Activated naive CD4-positive, alpha-beta T cell treated with Interleukin-2 at 50 U/mL for 16 hours (primary cell): ENCODE data around the gene OSBPL5.

Experiments
- DNase-seq: peaks from one replicate; pipeline ENCODE4 v3.0.0-alpha.2; 2020

OSBPL5 gene

GRCh38 chr11:3133261-3134217, 31.6 kb downstream of the OSBPL5 start:
- no peak for DNase-seq

GRCh38 chr11:3132831-3133260, 32.3 kb downstream of the OSBPL5 start:
- DNase-seq = no peak

DNA sequence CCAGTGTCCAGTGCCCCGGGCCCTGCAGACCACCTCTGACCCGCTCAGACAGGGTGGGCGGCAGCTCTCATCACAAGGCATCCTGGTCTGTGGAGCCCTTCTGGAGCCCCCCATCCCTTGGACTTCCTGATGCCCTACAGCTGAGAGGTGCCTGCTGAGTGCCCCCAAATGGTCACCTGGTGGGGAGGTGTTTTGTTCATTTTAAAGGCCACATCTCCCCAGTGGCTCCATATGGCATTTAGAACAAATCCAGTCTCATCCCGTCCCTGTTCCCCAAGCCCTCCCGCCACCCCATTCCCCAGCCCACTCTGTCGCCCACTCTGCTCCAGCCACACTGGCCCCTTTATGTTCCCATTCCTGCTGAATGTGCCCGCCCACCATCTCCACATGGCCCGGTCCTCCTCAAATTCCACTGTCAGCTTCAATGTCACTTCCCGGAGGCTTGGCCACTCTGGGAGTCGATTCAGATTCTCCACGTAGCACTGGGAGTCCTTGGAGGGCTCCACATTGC, 32.8 kb downstream of the OSBPL5 start:
- no peak for DNase-seq

DNA sequence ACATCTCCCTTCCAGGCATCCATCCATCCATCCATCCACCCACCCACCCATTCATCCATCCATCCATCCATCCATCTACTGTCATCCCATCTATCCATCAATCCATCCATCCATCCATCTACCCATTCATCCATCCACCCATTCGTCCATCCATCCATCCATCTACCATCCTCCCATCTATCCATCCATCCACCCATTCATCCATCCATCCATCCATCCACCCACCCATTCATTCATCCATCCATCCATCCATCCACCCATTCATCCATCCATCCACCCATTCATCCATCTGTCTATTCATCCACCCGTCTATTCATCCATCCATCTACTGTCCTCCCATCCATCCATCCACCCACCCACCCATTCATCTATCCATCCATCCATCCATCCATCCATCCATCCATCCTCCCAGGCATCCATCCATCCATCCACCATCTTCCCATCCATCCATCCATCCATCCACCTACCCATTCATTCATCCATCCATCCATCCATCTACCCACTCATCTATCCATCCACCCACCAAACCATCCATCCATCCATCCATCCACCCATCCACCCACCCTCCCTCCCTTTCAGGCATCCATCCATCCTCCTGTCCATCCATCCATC, 33.7 kb downstream of the OSBPL5 start:
- no peak for DNase-seq

DNA sequence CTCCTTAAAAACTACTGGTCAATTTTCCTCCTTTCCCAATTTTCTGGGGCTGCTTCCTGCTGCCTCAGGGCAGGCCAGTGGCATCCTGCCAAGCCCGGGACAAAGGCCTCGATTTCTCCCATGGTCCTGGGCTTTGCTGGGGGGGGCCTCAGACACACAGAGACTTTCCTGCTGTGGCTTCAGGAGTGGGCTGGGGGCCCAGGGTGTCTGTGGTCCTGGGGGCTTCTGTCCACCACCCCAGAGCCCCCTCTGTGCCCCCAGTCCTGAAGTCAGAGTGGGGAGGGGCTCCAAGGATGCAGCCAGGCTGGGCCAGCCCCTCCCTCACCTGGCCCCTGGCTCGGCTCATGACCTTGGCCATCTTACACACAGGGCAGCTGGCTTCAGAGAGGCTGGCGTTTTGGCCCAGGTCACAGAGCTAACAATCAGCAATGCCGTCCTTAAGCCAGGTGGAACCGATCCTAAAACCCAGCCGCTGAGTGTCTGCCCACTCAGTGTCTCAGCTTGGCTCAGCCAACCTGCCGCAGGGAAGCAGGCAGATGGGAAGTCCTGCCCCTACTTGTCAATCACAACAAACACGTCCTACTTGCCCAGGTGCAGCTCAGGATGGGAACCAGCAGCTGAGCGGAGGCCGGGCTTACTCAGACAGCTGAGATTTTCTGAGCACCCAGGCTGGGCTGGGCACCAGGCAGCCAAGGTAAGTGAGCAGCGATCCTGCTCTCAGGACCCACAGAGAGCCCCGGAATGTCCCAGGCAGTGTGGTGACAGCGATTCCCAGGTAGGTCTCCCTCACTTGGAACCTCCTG, 34.6 kb downstream of the OSBPL5 start:
- no peak for DNase-seq

- no peak for DNase-seq
These were observed 35.4 kb downstream of the OSBPL5 start for GRCh38 chr11:3129591-3130268.

DNA sequence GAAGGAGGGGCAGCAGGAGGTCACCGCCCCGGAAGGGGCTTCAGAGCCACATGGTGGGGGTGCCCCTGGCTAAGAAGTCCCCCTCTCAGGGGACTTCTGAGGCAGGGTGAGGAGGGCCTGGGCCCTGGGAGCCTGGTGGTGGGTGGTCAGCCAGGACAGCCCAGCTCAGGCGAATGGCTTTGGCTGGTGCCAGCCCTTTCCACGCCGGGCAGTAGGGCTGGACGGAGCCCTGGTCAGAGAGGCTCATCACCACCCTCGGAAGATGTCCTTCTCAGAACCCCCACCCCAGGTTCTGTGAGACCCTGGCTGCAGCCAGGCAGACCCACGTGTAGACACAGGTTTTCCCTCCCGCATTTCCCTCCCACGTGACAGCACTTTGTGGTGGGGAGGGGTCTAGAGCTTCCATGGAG, 35.9 kb downstream of the OSBPL5 start:
- no peak for DNase-seq

DNA sequence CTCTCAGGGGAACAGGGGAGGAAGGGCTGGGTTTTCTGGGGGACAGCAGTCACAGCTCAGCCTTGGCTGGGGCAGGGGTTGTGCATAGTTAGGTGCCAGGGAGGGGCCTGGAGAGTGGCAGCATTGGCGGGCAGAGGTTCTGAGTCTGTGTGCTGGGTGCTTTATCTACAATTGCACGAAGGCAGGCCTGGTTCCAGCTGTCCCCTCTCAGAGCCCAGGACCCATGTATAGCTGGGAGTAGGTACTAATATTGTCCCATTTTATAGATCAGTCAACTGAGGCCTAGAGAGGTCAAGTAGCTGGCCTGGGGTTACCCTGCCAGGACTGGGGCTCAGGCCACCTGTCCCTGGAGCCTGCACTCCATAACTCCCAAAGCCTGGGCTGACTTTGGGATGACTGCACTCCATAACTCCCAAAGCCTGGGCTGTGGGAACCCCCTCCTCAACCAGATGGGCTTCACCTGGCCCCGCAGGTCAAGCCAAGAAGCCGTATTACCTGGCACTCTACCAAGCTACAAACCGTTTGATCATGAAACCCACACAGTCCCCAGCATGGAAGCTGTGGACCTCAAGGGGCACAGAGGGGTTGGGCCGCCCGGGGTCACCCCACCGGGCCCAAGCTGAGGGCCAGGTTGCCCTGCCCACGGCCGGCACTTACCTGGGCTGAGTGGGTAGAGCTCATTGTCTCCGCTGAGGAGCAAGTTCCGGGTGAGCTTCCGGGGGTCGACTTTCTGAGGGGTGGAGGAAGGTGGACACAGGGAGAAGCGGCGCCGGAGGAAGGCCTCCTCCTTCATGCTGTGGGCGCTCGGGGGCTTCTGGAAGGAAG, 36.5 kb downstream of the OSBPL5 start:
- DNase-seq = no peak

- no peak for DNase-seq
These were observed 37.3 kb downstream of the OSBPL5 start for GRCh38 chr11:3127706-3128355.

DNA sequence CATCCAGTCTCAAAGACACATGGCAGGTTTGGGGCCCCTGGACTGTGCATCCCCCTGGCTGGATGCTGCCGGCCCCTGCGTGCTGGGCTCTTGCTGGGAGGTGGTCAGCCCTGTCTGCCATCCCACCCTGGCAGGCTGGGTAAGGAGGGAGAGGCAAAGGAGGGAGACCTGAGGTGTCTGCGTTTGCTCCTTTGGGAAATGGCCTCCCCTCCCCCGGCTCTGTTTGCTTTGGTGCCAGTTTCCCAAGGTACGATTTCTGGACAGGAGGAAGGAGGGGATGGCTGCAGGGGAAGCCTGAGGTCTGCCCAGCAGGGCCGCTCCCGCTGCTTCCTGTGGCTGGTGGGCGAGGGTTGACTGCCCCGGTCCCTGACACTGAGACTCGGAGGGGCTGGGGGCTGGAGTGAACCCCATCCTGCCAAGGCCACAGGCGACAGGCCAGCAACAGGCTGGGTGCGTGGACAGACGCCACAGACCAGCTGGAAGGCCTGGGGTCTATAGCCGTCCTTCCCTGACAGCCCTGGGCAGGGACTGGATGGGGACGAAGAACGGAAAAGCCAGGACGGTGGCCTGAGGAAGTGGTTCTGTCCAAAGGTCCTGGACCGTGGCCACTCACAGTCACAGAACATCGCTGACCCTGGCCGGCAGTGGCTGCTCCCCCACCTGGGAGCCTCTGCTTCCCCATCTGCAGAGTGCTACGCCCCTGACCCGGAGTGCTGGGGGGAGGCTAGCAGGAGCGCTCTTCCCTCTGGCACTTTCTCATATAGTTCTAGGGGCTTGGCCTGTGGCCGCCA, 38.0 kb downstream of the OSBPL5 start:
- no peak for DNase-seq

DNA sequence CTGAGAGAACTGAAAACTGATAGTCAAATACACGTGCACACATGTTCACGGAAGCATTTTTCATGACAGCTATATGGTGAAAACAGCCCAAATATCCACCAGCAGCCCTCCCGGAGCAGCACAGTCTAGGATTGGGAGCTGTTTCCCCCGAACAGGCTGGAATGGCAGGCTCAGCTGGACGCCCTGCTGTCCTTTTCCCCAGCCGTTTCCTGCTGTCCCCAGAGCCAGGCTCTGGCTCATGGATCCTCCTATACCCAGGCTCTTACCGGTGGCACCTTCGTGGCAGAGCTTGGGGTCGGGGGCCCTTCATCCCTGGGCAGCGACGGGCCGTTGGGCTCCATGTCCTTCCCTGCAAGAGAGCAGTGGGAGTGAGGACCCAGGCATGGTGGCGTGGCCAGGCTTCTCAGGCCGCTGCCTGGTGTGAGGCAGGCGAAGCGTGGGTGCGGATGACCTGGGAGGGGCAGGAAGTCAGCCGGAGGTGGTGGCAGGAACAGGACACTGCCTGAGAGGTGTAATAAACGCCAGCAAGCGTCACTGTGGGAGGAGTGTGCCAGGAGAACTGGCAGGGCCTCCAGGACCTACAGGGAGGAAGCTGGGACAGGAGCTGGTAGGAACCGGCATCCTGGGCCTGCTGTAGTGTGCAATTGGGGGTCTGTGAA, 38.8 kb downstream of the OSBPL5 start:
- no peak for DNase-seq

GRCh38 chr11:3124821-3125220, 40.3 kb downstream of the OSBPL5 start:
- DNase-seq = no peak

DNA sequence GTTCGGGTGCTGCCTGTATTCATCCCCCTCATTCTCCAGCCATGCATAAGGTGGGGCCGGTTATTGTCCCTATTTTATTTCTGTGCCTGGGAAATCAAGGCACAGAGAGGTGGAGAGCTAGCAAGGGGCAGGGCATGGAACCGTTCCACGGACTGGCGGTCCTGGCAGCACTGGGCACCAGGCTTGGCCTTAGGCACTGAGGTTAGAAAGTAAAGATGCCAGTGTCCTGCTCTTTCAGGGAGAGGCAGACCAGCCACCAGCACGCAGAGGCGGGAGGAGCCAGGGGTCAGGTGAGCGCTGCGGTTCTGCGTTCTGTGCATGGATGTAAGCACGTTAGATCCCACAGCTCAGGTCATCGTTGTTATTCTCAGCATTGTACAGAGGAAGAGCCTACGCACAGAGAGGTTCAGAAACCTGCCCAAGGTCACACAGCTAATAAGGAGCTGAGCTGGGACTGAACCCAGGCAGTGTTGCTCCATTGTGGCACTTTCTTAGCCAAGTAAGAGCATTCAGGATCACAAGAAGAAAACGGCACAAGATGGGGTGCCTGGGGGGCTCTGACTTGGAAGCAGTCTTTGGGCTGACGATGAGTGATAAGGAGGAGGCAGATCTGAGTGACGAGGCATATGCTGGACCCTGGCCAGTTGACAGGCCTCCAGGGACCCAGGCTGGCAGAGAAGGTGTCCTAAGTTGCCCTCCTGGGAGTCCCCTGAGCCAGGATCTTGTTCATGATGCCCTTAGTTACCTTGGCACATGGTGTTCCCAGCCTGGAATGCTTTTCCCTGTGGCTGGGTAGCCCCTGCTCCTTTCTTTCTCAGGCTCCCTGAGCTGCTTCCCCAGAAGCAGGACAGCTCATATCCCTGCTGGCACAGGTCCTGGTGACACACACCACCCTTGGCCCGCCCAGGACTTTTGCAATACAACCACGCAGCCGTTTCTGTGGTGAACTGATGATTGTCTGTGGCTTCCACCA, 41.1 kb downstream of the OSBPL5 start:
- no peak for DNase-seq

DNA sequence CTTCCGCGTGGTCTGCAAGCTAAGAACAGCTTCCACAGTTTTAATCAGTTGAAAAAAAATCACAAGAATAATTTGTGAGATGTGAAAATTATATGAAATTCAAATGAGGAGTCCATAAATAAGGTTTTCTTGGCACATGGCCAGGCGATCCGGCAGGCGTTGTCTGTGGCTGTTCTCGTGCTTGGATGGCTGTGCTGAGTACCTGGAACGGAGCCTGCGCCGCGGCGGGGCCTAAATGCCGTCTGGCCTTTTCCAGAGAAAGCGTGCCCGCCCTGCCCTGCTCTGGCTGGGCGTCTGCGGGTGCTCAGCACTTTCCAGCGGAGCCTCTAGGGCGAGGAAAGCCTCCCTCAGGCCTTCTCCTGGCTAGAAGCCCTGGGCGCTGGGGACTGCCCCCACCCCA, 41.8 kb downstream of the OSBPL5 start:
- DNase-seq = no peak

DNA sequence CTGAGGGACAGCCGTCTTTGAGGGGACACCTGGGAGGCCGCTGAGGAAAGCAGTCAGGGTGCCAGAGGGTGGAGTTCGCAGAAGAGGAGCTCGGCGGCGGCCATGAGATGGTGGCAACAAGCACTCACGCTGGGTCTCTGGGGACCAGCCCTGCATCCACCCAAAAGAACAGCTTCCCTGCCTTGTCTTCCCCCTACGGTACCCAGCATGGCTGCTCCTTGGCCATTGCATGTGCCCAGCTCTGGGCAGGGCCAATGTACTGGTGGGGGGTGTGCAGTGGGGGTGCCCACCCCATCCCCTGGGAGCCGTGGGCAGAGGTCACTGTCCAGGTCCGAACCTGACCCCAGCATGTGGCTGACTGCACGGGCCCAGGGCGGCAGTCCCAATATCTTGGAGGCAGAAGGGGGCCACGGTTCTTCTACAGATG, 42.3 kb downstream of the OSBPL5 start:
- DNase-seq = no peak

DNA sequence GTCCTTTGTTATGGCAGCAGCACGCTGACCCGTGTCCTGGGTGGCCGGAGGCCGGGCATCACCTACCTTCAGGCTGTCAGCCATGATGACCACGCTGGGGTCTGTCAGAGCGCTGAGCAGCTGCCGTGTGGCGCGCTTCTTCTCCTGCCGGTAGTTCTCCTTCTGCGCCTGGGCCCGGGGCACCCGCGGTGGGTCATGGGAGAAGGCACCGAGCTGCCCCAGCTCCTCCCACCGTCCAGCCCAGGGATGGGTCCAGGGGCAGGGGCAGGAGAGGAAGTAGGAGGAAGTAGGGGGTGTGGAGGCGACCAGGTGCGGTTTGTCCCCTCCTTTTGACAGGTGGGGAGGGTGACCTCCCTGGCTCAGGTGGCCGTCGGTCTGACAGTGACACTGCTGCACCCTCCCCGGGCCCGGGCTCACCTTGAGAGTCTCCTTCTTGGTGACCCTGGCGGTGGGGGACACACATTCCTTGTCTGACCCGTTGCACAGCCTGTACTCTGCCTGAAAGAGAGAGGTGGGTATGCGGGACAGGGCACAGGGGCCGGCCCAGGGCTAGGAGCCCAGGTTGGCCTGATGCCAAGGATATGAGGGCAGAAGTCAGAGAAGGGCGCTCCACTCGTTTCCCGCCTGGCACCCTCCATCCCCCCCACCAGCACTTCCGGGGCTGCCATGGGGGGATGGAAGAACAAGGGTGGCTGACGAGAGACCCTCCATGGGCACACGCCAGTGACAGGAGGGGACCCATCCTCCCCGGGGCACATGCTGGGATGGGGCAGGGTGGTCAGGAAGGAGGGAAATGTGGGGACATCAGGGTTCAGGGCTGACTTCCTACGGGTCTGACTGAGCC, 43.0 kb downstream of the OSBPL5 start:
- no peak for DNase-seq

GRCh38 chr11:3121416-3121815, 43.7 kb downstream of the OSBPL5 start:
- DNase-seq = no peak
